Stomach (tissue), 4 donors: Measurements from ENCODE around the gene CREB3.

Experiments
- POLR2A ChIP-seq, 4 donors: fragments of 450-650 bp; IDR thresholded peaks; one replicate each; pipeline ENCODE4 v1.6.1; 2016; ENCODE audit warnings: antibody characterized with exemption in 4 of 4, control low read depth in 2 of 4, mild to moderate bottlenecking in 1 of 4, moderate library complexity in 1 of 4
- POLR2AphosphoS5 ChIP-seq, 3 donors: sonication (generic); formaldehyde crosslinking; IDR thresholded peaks; one replicate each; pipeline ENCODE4 v1.6.1; 2016; ENCODE audit warnings: antibody characterized with exemption in 3 of 3
- TF ChIP-seq, protein P1 (sequence below), 7 experiments: fragments of 450-650 bp in 4 of 7; fragments of 200-600 bp in 3 of 7; sonication (generic) in 3 of 7; IDR thresholded peaks; one replicate each; pipeline ENCODE4 v1.5.1; 2016 to 2019; ENCODE audit warnings: antibody characterized with exemption in 7 of 7, control low read depth in 2 of 7, mild to moderate bottlenecking in 1 of 7

DNA sequence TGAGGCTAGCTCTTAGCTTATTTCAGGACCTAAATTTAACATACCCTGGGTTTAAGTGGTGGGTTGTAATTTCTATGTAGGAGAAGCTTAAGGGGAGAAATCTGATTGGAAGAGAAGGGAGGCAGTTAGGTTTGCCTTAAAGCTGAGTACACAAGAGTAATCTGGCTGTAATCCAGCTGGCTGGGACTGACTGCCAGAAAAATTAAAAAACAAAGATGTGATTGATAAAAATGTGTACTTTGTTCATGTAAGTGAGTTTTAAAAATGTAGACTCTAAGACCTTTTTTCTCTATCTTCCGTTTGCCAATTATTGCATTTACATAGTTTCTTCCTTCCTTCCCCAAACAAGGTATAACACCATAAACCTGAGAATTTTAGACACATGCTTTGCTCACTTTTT is 39.1 kb downstream of the CREB3 start:
- TF ChIP-seq POLR2A (IDR thresholded peaks at IDR 0.05), result no peak
- TF ChIP-seq, protein P1, sequence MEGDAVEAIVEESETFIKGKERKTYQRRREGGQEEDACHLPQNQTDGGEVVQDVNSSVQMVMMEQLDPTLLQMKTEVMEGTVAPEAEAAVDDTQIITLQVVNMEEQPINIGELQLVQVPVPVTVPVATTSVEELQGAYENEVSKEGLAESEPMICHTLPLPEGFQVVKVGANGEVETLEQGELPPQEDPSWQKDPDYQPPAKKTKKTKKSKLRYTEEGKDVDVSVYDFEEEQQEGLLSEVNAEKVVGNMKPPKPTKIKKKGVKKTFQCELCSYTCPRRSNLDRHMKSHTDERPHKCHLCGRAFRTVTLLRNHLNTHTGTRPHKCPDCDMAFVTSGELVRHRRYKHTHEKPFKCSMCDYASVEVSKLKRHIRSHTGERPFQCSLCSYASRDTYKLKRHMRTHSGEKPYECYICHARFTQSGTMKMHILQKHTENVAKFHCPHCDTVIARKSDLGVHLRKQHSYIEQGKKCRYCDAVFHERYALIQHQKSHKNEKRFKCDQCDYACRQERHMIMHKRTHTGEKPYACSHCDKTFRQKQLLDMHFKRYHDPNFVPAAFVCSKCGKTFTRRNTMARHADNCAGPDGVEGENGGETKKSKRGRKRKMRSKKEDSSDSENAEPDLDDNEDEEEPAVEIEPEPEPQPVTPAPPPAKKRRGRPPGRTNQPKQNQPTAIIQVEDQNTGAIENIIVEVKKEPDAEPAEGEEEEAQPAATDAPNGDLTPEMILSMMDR (IDR thresholded peaks at IDR 0.05), result no peak
- TF ChIP-seq POLR2AphosphoS5 (IDR thresholded peaks at IDR 0.05), result no peak
